ENCODE measurements around the gene GET4.

The GET4 gene, protein sequence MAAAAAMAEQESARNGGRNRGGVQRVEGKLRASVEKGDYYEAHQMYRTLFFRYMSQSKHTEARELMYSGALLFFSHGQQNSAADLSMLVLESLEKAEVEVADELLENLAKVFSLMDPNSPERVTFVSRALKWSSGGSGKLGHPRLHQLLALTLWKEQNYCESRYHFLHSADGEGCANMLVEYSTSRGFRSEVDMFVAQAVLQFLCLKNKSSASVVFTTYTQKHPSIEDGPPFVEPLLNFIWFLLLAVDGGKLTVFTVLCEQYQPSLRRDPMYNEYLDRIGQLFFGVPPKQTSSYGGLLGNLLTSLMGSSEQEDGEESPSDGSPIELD

DNA sequence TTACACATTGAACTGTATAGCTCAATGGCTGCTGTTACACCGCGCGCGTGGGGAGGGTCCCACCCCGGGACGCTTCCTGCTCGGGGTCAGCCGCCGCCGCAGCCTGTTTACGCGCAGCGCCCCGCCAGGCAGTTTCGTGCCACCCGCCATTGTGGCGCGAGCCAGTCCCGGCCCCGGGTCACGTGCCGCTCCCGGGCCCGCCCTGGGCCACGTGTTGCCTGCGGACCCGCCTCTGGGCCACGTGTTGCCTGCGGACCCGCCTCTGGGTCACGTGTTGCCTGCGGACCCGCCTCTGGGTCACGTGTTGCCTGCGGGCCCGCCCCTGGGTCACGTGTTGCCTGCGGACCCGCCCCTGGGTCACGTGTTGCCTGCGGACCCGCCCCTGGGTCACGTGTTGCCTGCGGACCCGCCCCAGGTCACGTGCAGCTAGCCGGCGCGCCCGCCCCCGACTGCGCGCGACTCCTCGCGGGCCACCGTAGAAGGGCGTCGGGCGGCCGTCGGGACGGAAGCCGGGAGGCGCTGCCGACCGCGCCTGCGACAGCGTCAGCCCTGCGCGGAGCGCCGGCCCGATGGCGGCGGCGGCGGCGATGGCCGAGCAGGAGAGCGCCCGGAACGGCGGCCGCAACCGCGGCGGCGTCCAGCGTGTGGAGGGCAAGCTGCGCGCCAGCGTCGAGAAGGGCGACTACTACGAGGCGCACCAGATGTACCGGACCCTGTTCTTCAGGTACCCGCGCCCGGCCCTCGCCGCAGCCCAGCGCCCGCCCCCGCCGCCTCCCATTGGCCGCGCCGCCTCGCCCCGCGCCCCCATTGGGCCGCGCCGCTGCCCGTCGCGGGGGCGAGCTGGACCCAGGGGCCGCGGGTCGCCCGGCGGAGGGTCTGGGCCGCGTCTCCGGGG lies at the start of gene GET4:
GET4 (plus strand) TSS at position 478 of the 895 bp plus-strand sequence; CDS start at position 570, 92 bp downstream.
- peak; percentile 89 to 98 for DNase-seq (ENCODE audit: low read depth in 2 of 2)

DNA sequence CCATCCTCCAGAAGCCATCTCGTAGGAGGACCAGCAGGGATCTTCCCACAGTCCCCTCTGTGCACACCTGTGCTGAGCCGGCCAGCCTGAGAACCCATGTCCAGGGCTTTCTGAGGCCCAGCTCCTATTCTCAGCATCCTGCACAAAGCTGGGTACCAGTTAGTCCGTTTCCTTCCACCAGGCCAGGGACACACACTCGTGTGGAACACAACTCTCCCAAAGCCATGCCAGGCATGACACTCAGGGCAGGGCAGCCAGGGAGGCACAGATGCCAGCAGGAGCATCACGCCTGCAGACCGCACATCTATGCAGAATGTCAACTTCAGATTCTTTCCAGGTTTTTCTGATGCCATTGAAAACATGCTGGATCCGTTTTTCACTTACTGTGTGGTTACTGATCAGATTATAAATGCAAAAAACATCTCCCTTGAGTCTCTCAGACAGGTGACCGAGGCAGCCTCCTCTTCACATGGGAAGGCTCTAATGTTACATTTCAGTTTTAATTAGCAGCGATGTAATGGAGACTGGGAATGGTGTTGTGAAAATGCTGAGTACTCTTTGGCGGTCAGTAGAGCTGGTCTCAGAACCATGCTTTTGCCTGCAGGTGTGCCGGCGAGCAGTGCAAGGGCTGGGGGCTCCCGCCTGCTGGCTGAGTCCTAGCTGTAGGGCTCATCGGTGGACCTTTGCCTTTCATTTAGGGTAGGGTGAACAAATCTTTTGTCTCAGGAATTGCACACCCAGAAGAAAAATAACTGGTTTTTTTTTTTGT lies 47.4 kb upstream of the GET4 start:
- no peak for DNase-seq (ENCODE audit: low read depth in 2 of 2)

DNA sequence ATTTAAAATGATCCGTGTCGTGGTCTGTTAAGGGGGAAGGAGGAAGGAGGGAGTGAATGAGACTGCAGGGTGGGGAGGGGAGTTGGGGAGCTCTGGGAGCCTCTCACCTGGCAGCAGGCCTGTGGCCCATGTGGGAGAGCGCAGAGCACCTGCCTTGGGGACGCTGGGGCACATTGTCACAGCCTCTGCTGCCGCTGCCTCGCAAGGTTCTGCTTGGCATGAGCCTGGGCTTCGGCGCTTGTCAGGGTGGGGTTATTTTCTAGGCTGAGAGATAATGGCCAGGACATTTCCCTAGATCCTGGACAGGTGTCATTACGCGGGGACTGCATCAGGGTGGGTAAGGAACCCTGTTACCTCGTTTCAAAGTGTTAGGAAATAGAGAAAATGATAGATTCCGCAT lies 46.3 kb upstream of the GET4 start:
- DNase-seq (ENCODE audit: low read depth in 2 of 2) = no peak

DNA sequence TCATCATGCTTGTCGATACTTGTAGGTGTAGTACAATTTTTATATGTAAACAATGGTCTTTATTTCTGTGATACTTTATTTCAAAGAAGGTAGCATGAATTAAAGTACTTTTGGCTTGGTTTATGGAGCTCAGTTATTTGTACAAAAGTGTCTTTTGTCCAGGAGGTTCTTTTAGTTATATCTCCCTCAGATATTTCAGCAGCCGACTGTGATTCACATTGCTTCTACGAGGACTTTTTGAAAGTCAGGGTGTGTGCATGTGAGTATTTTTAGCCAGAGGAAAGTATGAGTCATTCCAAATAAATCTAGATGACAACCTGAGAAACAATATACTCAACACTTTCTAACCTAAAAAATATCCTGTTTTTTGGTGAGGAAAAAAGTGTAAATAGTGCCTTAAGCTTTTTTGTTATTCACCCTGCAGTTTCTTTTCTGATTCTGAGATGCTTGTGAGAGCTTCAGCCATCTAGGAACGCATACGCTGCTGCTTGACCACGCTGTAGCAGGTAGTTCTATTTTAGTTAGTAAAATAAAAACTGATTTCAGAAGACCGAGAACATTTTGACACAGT lies 44.7 kb upstream of the GET4 start:
- DNase-seq (ENCODE audit: low read depth in 2 of 2) = no peak

DNA sequence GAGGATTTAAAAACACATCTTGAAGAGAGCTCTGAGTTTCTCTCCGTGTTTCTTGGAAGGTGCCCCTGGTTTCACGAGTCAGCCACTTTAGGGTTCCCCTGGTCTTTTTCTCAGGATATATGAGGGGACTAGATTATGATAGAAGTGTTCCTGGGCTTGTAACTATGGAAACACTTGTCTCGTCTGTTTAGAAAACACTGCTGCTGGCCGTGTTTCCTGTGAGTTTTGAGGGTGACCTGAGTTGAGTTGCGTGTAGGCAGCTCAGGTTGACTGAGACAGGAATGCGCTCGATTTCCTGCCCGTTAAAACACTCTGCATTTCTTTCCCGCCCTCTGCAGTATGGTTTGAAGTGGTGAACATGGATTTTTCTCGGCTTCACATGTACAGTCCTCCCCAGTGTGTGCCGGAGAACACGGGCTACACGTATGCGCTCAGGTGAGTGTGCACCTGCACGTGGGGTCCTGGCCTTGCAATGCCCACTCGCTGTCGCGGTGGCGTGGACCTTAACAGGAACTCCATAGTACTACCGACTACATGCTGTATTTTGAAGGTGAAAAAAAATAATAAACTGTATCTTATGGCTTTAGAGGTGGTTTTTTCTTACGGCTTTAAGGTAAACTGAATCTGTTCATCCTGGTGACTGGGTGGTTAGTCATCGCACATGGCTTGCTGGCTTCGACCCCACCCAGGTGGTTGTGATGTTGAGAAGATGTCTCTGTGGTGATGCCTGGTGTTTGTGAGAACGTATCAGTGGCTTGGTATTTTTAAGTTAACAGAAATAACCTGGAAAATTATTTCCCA lies 44.0 kb upstream of the GET4 start, which contains the start of gene SUN1:
SUN1 (plus strand) TSS at position 310 of the 801 bp plus-strand sequence; CDS start at position 359, 49 bp downstream.
- peak; percentile 42 to 46 for DNase-seq (ENCODE audit: low read depth in 2 of 2)

DNA sequence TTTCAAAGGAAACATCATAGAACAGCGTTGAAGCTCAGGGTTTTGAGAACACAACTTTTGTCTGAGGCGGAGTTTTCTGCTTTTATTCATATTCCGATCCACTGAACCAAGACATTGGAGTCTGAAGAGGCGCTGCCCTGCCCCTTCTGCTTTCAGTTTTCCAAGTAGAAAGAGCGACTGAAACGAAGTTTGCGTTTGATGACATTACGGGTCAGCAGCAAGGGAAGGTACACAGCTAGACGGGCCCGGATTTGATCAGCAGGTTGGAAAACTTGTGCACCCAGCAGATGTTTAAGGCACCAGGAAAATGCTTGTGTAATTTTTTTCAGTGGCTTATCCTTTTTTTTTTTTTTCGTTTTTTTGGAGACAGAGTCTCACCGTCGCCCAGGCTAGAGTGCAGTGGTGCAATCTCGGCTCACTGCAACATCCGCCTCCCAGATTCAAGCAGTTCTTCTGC lies 43.4 kb upstream of the GET4 start:
- no peak for DNase-seq (ENCODE audit: low read depth in 2 of 2)

DNA sequence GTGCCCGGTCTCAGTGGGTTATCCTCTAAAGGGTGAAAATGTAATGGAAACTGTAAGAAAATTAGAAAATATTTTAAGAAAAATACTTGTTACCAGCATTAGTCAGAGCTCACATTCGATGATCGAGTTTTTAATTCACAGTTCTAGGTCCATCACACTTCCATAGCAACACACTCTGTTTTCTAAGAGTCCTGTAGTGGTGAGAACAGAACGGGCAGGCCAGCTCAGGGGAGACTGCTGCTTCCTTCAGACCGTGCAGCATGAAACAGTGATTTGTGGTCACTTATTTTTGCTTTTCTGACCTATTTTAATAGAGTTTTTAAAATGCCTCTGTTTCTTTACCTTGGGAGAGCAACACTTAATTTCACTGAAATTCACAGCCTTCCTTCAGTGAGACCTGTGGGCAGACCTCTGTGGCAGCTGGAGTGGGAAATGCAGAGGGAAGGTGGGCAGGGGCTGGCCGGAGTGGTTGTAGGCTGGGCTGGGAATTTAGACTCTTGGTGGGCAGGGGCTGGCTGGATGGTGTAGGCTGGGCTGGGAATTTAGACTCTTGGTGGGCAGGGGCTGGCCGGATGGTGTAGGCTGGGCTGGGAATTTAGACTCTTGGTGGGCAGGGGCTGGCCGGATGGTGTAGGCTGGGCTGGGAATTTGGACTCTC lies 42.6 kb upstream of the GET4 start:
- DNase-seq (ENCODE audit: low read depth in 2 of 2) = no peak

DNA sequence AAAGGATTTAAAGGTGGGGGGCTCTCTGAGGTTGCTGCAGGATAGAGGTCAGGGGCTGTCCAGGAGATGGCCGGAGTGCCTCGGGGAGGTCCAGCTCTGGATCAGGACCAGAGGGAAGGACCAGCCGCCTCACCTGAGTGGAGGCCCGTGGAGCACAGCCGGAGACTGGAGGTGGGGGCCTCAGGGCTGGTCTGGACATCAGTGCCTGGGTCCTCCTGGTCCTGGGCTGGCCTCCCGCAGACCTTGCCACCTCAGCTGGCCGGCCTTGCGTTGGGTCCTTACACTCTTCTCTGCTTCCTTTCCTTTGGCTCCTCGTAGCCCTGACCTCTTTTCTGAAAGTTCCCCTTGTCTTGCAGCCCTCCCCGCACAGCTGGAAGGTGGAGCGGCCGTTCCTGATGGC lies 42.1 kb upstream of the GET4 start:
- no peak for DNase-seq (ENCODE audit: low read depth in 2 of 2)

DNA sequence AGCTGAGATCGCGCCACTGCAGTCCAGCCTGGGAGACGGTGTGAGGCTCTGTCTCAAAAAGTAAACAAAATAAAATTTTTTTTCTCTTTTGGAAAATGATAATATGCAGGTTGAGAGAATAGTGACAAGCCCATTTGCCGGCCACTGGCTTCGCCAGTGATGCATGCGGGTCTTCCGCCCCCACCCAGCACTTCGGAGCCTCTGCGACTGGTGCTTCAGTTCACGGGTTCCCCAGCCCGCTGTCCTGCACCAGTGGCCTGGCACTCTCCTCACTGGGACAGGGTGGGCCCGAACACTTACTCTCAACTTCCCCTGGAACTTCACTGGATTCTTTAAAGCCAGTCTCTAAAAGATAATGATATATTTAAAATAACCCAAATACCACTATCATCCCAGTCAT lies 41.3 kb upstream of the GET4 start:
- DNase-seq (ENCODE audit: low read depth in 2 of 2) = no peak

DNA sequence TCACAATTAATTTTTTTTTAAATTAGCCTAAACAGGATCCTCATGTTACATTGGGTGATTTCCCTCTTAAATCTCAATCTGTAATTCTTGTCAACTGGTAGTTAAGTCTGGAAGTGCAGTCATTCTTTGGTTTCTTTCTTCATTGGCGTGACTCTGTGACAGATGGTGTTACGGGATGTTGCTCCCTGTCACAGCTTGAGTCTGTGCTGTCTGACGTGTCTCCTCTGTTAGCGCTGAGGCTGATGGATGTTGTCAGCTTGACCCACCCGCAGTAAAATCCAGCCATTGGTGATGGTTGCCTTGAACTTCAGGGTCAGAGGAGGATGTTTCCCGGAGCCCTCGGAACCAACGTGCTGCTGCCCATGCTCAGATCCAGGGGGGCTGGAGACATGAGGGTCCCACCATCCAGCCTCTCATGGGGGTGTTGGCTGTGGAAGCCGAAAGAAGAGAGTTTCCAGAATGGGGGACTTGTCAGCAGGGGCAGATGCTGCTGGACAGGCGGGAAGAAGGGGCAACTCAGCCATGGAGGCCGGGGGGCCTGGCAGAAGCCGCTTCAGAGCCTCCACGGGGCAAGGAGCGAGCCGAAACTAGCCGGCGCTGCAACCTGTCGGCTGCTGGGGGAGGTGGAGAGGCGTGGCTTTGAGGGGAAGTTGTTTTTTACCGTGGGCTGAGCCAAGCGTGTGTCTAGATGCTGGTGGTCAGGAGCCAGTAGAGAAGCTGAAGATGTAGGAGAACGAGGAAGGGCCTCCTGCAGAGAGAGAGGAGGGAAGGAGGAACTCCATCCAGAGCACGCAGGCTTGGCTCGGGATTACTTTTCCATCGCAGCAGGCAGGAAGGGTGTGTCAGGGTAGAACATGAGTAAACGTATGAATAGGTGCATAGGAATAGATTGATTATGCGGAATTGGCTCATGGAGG lies 40.6 kb upstream of the GET4 start:
- no peak for DNase-seq (ENCODE audit: low read depth in 2 of 2)

DNA sequence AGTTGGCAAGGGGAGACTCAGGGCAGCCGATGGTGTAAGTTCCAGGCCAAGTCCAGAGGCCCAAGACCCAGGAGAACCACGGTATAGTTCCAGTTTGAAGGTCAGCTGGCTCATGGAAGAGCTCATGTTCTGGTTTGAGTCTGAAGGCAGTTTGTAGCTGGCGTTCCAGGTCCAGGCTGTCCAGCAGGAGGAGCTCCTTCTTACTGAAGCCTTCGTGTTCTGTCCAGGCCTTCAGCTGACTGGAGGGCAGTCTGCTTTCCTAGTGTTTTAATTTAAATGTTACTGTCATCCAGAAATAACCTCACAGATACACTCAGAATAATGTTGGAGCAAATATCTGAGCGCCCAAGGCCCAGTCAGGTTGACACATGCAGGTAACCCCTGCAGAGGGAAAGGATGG lies 39.9 kb upstream of the GET4 start:
- no peak for DNase-seq (ENCODE audit: low read depth in 2 of 2)

DNA sequence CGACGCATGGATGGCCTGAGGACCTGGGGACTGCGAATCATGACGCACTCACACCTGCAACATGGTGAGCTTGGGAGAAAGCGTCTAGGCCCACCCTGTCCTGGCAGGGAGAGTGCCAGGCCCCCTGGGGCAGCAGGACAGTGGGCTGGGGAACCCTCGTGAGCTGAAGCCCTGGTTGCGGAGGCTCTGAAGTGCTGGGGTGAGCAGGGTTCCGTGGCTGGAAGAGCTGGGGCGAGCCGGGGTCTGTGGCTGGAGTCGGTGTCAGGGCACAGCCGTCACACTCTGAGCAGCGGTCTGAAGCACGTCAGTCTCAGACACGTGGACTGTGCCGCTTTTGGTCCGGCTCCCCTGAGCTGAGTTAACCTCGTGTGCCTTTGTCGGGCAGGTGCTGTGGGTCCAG lies 39.4 kb upstream of the GET4 start:
- no peak for DNase-seq (ENCODE audit: low read depth in 2 of 2)

DNA sequence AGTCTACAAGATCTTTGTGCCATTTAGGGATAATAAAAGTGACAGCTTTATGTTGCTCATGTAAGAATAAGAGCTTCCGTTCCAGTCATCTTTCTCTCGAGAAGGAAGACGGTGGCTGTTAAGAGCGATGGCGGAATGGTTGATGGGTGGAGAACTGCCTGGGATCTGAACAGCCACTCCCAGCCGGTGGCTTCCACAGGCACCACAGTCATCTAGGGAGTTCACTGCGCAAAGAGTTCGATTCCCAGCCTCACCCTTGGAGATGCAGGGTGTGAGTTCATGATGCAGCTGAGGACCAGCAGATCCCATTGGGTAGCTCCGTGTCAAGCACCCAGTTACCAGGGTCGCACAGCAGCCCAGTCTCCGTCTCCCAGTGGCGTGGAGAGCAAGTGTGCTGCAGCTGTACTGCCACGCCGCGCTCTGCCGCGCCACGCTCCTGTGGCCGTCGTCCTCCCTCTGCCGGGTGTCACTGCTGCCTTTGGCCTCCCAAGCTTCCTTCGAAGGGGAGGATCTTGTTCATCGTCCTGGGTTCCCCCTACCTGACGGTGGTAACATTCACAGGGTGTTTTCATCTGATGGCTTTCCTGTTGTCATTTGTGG lies 36.3 kb upstream of the GET4 start:
- DNase-seq (ENCODE audit: low read depth in 2 of 2) = no peak

DNA sequence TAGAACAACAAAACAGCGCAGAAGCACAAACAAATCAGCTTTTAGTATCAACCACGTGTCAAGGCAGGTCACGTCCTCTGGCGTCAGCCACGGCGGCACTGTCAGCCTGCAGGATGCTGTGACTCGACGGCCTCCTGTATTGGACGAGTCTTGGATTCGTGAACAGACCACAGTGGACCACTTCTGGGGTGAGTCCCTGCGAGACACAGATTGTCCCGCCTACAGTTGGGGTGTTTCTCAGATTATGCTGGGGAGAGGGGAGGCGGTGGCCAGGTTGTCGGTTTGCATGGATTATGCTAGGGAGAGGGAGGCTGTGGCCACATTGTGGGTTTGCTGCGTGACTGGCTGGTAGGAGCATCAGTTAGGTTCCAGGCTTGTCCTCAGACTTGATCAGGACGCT lies 34.4 kb upstream of the GET4 start:
- no peak for DNase-seq (ENCODE audit: low read depth in 2 of 2)

DNA sequence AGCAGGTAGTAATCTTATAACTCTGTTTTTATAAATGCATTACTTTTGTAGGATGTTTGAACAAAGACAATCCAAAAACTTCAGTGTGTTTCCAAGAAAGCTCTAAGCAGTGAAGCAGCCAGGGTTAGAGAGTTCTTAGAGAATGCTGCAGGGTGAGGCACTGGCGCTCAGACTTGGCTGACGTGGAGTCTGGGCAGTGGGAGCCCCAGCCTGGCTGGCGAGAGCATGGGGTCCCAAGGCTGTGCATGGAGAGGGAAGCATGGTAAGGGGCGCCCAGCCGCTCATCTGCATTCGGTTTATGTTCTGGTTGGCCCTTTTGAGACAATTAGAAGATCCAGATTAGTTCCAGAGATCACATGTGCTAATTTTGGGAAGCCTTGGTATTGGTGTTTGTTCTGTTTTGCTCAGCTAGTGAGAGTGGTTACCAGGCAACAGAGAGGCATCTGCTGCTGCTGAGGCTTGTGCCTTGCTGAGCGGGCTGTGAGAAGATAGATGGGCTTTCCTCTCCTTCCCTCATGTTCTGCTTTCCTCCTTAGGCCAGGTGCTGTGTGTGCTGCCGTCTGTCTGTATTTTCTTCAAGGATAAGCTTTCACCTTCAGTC lies 33.8 kb upstream of the GET4 start:
- DNase-seq (ENCODE audit: low read depth in 2 of 2) = no peak

DNA sequence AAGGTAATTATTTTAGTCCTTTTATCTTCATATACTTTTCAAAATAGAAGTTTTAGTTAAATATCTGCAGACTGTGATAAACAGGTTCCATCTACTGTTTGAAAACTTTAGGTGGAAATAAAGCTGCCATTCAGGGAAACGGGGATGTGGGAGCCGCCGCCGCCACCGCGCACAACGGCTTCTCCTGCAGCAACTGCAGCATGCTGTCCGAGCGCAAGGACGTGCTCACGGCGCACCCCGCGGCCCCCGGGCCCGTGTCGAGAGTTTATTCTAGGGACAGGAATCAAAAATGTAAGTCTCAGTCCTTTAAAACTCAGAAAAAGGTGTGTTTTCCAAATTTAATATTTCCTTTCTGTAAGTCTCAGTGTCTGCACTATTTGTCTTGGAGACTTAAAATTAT lies 33.1 kb upstream of the GET4 start:
- no peak for DNase-seq (ENCODE audit: low read depth in 2 of 2)

DNA sequence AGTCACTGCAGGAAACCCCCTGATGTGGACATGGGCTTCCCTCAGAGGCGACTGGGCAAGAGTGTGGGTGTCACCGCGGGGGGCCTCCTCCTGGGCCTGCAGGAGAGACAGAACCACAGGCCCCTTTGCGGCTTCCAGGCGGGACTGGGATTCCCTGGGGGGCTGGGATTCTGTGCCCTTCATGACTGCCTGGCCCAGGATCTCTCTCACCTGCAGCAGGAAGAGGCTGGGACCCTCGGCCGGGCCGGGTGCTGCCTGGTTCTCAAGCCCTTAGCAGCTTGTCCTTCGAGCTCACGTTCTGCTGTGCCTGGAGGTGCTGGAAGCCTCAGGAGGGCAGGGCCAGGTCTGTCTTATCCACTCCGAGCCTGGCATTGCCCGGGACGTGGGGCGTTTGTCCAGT lies 32.3 kb upstream of the GET4 start:
- no peak for DNase-seq (ENCODE audit: low read depth in 2 of 2)

DNA sequence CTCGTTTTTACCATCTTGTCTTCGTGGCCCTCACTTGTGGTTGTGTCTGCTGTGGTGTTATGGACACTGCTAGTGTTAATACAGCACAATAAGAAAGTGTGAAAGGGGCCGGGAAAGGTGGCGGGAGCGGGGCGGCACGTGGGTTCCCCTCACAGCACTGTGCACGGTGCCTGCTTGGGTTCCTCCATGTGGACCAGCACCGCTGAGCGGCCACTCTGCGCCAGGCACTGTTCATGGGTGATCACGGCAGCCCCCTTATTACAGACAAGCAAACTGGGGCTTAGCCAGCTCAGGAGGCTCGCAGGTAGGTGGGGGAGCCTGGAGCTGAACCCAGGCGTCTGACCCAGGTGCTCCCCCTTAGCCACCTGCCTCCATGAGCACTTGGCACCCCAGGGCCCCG lies 31.8 kb upstream of the GET4 start:
- no peak for DNase-seq (ENCODE audit: low read depth in 2 of 2)

Data from stimulated activated CD4-positive, alpha-beta T cell treated with anti-CD3 and anti-CD28 coated beads, Interleukin-1b, Interleukin-23, amount 100 ng/mL, for 1 hour (primary cell).